ENCODE results near the gene HTT-AS.

DNA sequence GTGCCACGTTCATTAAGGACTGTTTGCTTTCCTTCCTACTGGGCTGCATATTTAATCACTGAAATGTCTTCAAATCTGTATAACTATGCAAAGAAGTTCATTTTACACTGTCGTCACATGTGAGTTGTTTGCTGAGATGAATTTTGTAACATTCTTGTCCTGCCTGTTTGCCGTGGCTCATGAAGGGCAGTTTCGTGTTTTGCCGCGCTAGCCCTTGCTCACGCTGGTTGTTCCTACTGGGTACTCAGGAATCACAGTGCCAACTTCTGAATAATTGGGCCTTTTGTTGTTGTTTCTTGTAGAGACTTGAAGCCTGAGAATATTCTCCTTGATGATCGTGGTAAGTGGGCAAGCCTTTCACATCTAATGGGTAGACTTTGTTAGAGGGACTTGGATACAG is 52.2 kb downstream of the HTT-AS start:
- TF ChIP-seq EZH2 (IDR thresholded peaks at IDR 0.05; ENCODE audit: low read depth, low read length, severe bottlenecking): no peak
- no peak for TF ChIP-seq BRCA1 (IDR thresholded peaks at IDR 0.05; ENCODE audit: low read depth, low read length)
- TF ChIP-seq, protein P1, sequence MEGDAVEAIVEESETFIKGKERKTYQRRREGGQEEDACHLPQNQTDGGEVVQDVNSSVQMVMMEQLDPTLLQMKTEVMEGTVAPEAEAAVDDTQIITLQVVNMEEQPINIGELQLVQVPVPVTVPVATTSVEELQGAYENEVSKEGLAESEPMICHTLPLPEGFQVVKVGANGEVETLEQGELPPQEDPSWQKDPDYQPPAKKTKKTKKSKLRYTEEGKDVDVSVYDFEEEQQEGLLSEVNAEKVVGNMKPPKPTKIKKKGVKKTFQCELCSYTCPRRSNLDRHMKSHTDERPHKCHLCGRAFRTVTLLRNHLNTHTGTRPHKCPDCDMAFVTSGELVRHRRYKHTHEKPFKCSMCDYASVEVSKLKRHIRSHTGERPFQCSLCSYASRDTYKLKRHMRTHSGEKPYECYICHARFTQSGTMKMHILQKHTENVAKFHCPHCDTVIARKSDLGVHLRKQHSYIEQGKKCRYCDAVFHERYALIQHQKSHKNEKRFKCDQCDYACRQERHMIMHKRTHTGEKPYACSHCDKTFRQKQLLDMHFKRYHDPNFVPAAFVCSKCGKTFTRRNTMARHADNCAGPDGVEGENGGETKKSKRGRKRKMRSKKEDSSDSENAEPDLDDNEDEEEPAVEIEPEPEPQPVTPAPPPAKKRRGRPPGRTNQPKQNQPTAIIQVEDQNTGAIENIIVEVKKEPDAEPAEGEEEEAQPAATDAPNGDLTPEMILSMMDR (IDR thresholded peaks at IDR 0.05; ENCODE audit: control extremely low read depth in 1 of 3, insufficient read depth in 1 of 3, low read depth in 1 of 3, low read length in 3 of 3): no peak
- TF ChIP-seq KDM5A (IDR thresholded peaks at IDR 0.05; ENCODE audit: low read length): no peak
